K562 (cell line): ENCODE data around the gene TECPR1. TPM values are rescaled to one million over a fixed set of nuclear protein-coding genes. Genes with fewer than 3 reads are reported as not detected.

Experiments used
- ARID2 ChIP-seq: fragments of 450-650 bp; IDR thresholded peaks from 2 replicates; pipeline ENCODE4 v1.6.1; 2017; ENCODE audit warnings: antibody characterized with exemption, mild to moderate bottlenecking
- C11orf30 ChIP-seq: fragments of 450-650 bp; IDR thresholded peaks from 2 replicates; pipeline ENCODE4 v1.6.1; 2016; ENCODE audit warnings: low read depth, mild to moderate bottlenecking
- CBFA2T2 ChIP-seq: fragments of 450-650 bp; conservative IDR thresholded peaks from 2 replicates; pipeline ENCODE4 v1.6.1; 2017; ENCODE audit warnings: mild to moderate bottlenecking
- CTCF ChIP-seq, 3 experiments: IDR thresholded peaks in 2 of 3; conservative IDR thresholded peaks in 1 of 3; 2 replicates each; pipeline ENCODE4 v1.5.1; 2011 to 2012; ENCODE audit warnings: low read length in 3 of 3, mild to moderate bottlenecking in 3 of 3, control low read depth in 2 of 3, improper control_type of control experiment in 1 of 3, inconsistent platforms in 1 of 3, low read depth in 1 of 3, mixed read lengths in 1 of 3, moderate library complexity in 1 of 3; ENCODE audit not compliant: insufficient read depth in 2 of 3
- DEAF1 ChIP-seq: fragments of 450-650 bp; formaldehyde crosslinking; IDR thresholded peaks from 2 replicates; pipeline ENCODE4 v1.4.0; 2020; ENCODE audit warnings: mild to moderate bottlenecking, moderate library complexity
- DMBX1 ChIP-seq: fragments of 250-450 bp; sonication (Bioruptor Pico); IDR thresholded peaks from 2 replicates; pipeline ENCODE4 v1.8.0; 2022; ENCODE audit warnings: inconsistent platforms, mild to moderate bottlenecking, moderate library complexity, borderline replicate concordance
- ELK1 ChIP-seq: sonication (generic); formaldehyde crosslinking; IDR thresholded peaks from 2 replicates; pipeline ENCODE4 v1.8.1; 2022; ENCODE audit warnings: missing genetic modification reagents
- FOSL1 ChIP-seq: fragments of 200-800 bp; sonication (Bioruptor generic); conservative IDR thresholded peaks from 2 replicates; pipeline ENCODE4 v1.6.1; 2016; ENCODE audit warnings: missing genetic modification characterization, missing compliant biosample characterization
- KDM1A ChIP-seq, 2 experiments: fragments of 450-650 bp; IDR thresholded peaks; 2 replicates each; pipeline ENCODE4 v1.6.1; 2016; ENCODE audit warnings: mild to moderate bottlenecking in 2 of 2
- RAD21 ChIP-seq, 2 experiments: fragments of 250-450 bp in 1 of 2; fragments of 450-650 bp in 1 of 2; sonication (Bioruptor Pico) in 1 of 2; formaldehyde crosslinking in 1 of 2; IDR thresholded peaks in 1 of 2; conservative IDR thresholded peaks in 1 of 2; 2 replicates each; pipeline versions ENCODE4 v1.4.0 to v1.8.0; 2020 to 2022; ENCODE audit warnings: mild to moderate bottlenecking in 2 of 2, moderate library complexity in 1 of 2
- RCOR1 ChIP-seq, 2 experiments: IDR thresholded peaks; 2 replicates each; pipeline ENCODE4 v1.6.1; 2012; ENCODE audit warnings: low read depth in 2 of 2, low read length in 2 of 2, borderline replicate concordance in 1 of 2, improper control_type of control experiment in 1 of 2
- TFAP4 ChIP-seq: sonication (generic); formaldehyde crosslinking; IDR thresholded peaks from 2 replicates; pipeline ENCODE4 v1.8.0; 2022; ENCODE audit warnings: missing genetic modification reagents, mild to moderate bottlenecking, moderate library complexity, borderline replicate concordance
- ZEB2 ChIP-seq: fragments of 450-650 bp; IDR thresholded peaks from 2 replicates; pipeline ENCODE4 v1.6.1; 2016
- ZMIZ1 ChIP-seq, 2 experiments: fragments of 150-350 bp in 1 of 2; IDR thresholded peaks; 2 replicates each; pipeline ENCODE4 v1.6.1; 2012 to 2016; ENCODE audit warnings: low read depth in 2 of 2, low read length in 2 of 2, mild to moderate bottlenecking in 1 of 2, moderate library complexity in 1 of 2
- ZNF280A ChIP-seq: fragments of 450-650 bp; IDR thresholded peaks from 2 replicates; pipeline ENCODE4 v1.6.1; 2018; ENCODE audit warnings: mild to moderate bottlenecking, low read depth; ENCODE audit not compliant: partially characterized antibody
- polyA plus RNA-seq, 8 experiments: library from polyadenylated mRNA; depleted of rRNA in 4 of 8; stranded (reverse) in 5 of 8; unstranded in 3 of 8; fragments of >200 nt; fragmentation: Nextera tagmentation in 2 of 8; fragmentation: Illumina TruSeq in 1 of 8; extraction: Ambion mirVana in 2 of 8; extraction: Trizol in 1 of 8; gene quantifications; 2 replicates each; pipeline versions ENCODE4 v1.2.1 to v1.2.3, GENCODE V29; 2011 to 2014; ENCODE audit warnings: inconsistent platforms in 1 of 8, missing spikeins in 1 of 8
- total RNA-seq, 7 experiments: library from RNA; depleted of rRNA in 6 of 7; stranded (reverse); fragments of >200 nt in 6 of 7; fragmentation: Illumina TruSeq in 2 of 7; extraction: Trizol in 2 of 7; gene quantifications; 2 replicates each; pipeline versions ENCODE4 v1.2.1 to v1.2.3, GENCODE V29; 2011 to 2021; ENCODE audit warnings: low replicate concordance in 1 of 7

TECPR1 gene
- total and polyA plus RNA-seq, 9 of the 15 experiments (the other 6 are each of a cell fraction or from before 2014, with no cell fraction given), result 0.17 to 15.0 (median 2.2) TPM

DNA sequence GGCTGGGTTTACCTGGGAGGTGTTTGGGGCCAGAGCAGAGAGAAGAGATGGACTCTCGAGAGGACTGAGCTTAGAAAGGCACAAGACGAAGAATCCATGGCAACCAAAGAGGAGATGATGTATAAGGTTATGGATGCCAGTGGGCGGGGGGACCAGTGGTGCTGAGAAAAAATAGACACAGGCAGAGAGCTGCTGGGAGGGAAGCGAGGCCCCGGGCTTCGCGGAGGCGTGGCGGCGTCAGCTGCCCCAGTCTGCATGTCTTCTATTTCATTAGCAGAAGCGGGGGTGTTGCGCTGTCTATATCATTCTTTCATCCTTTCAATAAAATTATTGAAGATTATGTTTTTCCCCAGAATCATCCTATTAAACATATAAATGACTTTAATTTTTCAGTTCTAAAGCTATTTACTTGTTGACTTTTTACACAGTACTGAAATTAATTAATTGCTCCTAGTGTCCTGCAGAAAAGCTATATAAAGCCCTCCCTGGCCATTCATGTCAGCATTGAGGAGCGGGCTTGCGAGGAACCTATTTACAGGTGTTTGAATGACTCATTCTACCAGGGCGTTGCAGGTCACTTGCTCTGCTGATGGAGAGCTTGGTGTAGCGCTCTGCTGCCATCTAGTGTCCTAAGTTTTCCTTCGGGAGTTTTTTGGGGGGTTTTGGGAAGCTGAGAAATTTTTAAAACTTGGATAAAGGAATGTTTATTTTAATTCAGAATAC is 83.7 kb downstream of the TECPR1 start (continued):
- peak; percentile 91 for TF ChIP-seq DEAF1 (CRISPR knock-in tag)
- peak; percentile 91 for TF ChIP-seq ZEB2
- peak; percentile 57; the same call in 1 of the 2 replicates for TF ChIP-seq ARID2
- TF ChIP-seq RCOR1 (IDR thresholded peaks at IDR 0.05; ENCODE audit: borderline replicate concordance in 1 of 2, low read depth in 2 of 2, low read length in 2 of 2), result peak in 1 of 2 experiments; percentile 55; a peak in 1 of 4 replicates
- TF ChIP-seq ZNF280A, result no peak
- no peak for TF ChIP-seq ELK1 (CRISPR knock-in tag)
- TF ChIP-seq CTCF (IDR thresholded peaks at IDR 0.05 in 2 of 3, conservative IDR thresholded peaks at IDR 0.05 in 1 of 3; ENCODE audit: insufficient read depth in 2 of 3, low read depth in 1 of 3, low read length in 3 of 3), result peak; percentile 83 to 96 (median 88)
- TF ChIP-seq C11orf30, result no peak
- TF ChIP-seq CBFA2T2, result no peak
- no peak for TF ChIP-seq DMBX1
- peak; percentile 87 to 93 for TF ChIP-seq RAD21 (CRISPR knock-in tag; conservative IDR thresholded peaks at IDR 0.05 in 1 of 2, IDR thresholded peaks at IDR 0.05 in 1 of 2)
- TF ChIP-seq FOSL1 (tag), result peak; percentile 77
- TF ChIP-seq TFAP4 (CRISPR knock-in tag), result no peak
- no peak; a peak in 1 of 4 replicates for TF ChIP-seq KDM1A (IDR thresholded peaks at IDR 0.05)
- TF ChIP-seq ZMIZ1 (IDR thresholded peaks at IDR 0.05; ENCODE audit: low read depth in 2 of 2, low read length in 2 of 2), result no peak
